Nephron (organoid): Measurements from ENCODE around the gene ACACA.
"Not testable (repeated sequence)": the region's sequence is repeated elsewhere in the genome, so short reads cannot be mapped to it uniquely, and the experiment has no call there.

ENCODE experiments used
- H3K27ac Mint-ChIP-seq, 3 experiments: 2 replicates each; pipeline ENCODE4 v1.8.0; 2020; ENCODE audit warnings: mixed read lengths in 3 of 3, mild to moderate bottlenecking in 2 of 3, moderate library complexity in 1 of 3
- H3K27me3 Mint-ChIP-seq: 2 replicates; pipeline ENCODE4 v1.8.0; 2021; ENCODE audit warnings: low read depth, mild to moderate bottlenecking, moderate library complexity, mixed read lengths
- H3K36me3 Mint-ChIP-seq: 2 replicates; pipeline ENCODE4 v1.8.0; 2020; ENCODE audit warnings: low read depth, mixed read lengths
- H3K4me1 Mint-ChIP-seq: 2 replicates; pipeline ENCODE4 v1.8.0; 2020; ENCODE audit warnings: mixed read lengths
- H3K4me3 Mint-ChIP-seq, 3 experiments: 2 replicates each; pipeline ENCODE4 v1.8.0; 2020; ENCODE audit warnings: mild to moderate bottlenecking in 3 of 3, mixed read lengths in 3 of 3, moderate library complexity in 2 of 3
- H3K9me3 Mint-ChIP-seq: 2 replicates; pipeline ENCODE4 v1.8.0; 2020; ENCODE audit warnings: mixed read lengths
- TF ChIP-seq, protein P1 (sequence below), 3 experiments: fragments of 200-600 bp; sonication (generic); IDR thresholded peaks; one replicate each; pipeline ENCODE4 v1.5.0; 2021; ENCODE audit warnings: antibody characterized with exemption in 3 of 3; ENCODE audit not compliant: unreplicated experiment in 3 of 3

ACACA gene

DNA sequence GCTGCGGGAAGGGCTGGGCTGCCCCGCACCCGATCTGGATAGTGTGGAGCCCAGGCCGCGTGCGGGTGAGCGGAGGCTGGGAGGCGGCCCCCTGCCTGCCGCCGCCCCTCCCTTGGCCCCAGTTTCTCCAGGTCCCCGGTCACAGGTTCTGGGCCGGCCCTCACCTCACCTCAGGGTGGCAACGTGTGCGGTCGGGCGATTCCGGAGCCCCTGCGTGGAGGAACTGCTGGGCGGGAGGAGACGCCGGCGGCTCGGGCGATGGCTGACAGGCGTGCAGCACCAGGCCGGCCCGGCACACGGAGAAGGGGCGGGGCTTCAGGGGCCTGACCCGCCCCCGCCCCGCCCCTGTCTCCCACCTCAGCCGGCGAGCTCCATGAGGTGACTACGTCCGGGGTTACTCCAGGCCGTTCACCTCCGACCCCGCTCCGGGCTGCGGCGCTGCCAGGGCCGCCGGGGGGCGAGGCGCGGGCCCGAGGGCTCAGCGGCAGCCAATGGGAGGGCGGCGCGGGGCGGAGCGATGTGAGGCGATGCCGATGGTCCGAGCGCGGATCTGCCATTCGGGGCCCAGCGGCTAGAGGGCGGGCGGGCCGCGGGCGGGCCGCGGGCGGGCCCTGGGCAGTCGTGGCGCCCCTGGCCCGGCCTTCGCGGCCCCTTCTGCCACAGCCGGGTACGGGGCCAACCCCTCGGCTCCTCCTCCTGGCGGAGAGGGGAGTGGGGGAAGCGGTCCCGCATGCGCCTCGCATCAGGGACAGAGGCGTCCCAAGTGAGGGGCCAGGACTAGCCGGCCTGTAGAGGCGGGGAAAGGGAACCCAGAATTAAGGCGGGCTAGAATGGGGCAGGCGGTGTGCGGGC is 47.6 kb downstream of the ACACA start:
- peak overlapping the region; percentile 93 to 97 (median 97) for H3K27ac Mint-ChIP-seq
- H3K4me3 Mint-ChIP-seq = peak overlapping the region; percentile 94 to 99 (median 97)
- peaks cover 3% of the 10 kb centered on the region for H3K36me3 Mint-ChIP-seq
- H3K27me3 Mint-ChIP-seq = no peaks in the 10 kb centered on the region
- TF ChIP-seq, protein P1, sequence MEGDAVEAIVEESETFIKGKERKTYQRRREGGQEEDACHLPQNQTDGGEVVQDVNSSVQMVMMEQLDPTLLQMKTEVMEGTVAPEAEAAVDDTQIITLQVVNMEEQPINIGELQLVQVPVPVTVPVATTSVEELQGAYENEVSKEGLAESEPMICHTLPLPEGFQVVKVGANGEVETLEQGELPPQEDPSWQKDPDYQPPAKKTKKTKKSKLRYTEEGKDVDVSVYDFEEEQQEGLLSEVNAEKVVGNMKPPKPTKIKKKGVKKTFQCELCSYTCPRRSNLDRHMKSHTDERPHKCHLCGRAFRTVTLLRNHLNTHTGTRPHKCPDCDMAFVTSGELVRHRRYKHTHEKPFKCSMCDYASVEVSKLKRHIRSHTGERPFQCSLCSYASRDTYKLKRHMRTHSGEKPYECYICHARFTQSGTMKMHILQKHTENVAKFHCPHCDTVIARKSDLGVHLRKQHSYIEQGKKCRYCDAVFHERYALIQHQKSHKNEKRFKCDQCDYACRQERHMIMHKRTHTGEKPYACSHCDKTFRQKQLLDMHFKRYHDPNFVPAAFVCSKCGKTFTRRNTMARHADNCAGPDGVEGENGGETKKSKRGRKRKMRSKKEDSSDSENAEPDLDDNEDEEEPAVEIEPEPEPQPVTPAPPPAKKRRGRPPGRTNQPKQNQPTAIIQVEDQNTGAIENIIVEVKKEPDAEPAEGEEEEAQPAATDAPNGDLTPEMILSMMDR (IDR thresholded peaks at IDR 0.05; ENCODE audit: unreplicated experiment in 3 of 3) = peak; percentile 38 to 53 (median 49)
- no peaks in the 10 kb centered on the region for H3K9me3 Mint-ChIP-seq
- peaks cover 24% of the 10 kb centered on the region for H3K4me1 Mint-ChIP-seq

DNA sequence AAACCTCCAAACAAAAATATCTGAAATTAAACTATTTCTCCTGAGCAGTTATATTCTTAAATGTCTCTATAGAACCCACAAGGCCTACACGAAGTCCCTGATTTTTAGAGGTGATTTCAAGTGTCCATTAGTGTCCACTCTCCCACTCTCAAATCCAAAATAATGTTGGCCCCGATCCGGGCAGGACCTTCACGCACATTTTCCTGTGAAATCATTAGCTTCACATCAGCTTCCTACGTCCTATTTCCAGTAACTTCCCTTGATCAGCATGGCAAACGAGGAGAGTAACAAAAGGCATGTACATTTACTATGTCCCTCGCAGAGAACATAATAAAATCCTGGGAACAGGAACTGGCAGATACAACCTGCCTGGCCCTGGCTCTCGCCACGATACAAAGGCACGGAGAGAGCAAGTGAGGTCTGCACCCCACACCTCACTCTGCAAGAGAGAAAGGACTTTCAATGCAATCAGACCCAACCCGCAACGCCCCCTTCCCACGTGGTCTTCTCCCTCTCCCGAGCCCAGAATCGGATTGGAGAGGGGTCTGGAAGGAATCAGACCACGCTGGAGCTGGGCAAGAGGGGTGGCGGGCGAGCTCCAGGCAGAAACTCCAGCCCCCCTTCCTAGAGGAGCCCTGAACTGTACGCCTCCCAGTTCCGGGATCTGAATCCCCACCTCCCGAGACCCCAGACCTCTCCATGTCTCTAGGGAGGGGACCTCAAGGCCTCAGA is 48.4 kb downstream of the ACACA start:
- Mint-ChIP-seq H3K36me3 (peaks cover 3% of the 10 kb centered on the region), H3K9me3 (no peaks in the 10 kb centered on the region), H3K4me3 (peak overlapping the region; percentile 94 to 99 (median 97)), H3K27ac (peak overlapping the region; percentile 93 to 97 (median 97)), H3K4me1 (peaks cover 24% of the 10 kb centered on the region), H3K27me3 (no peaks in the 10 kb centered on the region)
- TF ChIP-seq, protein P1 (IDR thresholded peaks at IDR 0.05; ENCODE audit: unreplicated experiment in 3 of 3) = no peak

DNA sequence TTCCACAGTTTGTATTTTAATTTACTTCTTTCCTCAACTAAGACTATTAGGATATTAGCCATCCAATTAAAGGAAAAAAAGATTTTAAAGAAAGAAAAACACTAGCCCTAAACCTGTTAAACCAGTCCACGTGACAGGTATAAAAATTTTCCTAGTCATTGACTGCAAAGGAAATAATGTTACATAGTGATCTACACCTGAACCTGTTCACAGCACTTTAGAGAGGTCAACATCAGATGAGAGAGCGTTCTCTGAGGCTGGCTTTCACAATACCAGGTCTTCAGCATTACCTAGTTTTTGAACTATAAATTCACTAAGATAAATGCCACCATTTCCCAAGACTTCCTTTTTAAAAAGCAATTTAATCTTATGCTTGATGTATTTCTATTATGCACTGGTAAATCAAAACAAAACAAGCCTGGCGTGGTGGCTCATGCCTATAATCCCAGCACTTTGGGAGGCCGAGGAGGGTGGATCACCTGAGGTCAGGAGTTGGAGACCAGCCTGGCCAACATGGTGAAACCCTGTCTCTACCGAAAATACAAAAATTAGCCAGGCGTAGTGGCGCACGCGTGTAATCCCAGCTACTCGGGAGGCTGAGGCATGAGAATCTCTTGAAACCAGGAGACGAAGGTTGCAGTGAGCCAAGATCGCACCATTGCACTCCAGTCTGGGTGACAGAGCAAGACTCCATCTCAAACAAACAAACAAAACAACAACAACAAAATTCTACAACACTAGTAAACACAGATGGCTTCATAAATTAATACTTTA is 49.7 kb downstream of the ACACA start:
- H3K4me3 Mint-ChIP-seq = peak overlapping the region; percentile 94 to 99 (median 97)
- not testable (repeated sequence) for H3K9me3 Mint-ChIP-seq, H3K27me3 Mint-ChIP-seq
- peaks cover 12% of the 10 kb centered on the region for H3K36me3 Mint-ChIP-seq
- peaks cover 24% of the 10 kb centered on the region for H3K4me1 Mint-ChIP-seq
- H3K27ac Mint-ChIP-seq = peak overlapping the region; percentile 61 to 97 (median 93)

DNA sequence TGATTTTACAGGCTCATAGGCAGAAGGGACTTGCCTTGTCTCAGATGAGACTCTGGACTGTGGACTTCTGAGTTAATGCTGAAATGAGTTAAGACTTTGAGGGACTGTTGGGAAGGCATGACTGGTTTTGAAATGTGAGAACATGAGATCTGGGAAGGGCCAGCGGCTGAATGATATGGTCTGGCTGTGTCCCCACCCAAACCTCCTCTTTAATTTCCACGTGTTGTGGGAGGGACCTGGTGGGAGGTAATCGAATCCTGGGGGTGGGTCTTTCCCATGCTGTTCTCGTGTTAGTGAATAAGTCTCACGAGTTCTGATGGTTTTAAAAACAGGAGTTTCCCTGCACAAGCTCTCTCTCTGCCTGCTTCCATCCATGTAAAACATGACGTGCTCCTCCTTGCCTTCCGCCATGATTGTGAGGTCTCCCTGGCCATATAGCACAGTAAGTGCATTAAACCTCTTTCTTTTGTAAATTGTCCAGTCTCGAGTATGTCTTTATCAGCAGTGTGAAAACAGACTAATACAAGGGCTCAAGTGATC is 59.7 kb downstream of the ACACA start:
- not testable (repeated sequence) for H3K9me3 Mint-ChIP-seq, H3K4me3 Mint-ChIP-seq, H3K27me3 Mint-ChIP-seq, H3K4me1 Mint-ChIP-seq
- peaks cover 34% of the 10 kb centered on the region for H3K36me3 Mint-ChIP-seq
- peak overlapping the region in 1 of 3 experiments; percentile 40 for H3K27ac Mint-ChIP-seq

DNA sequence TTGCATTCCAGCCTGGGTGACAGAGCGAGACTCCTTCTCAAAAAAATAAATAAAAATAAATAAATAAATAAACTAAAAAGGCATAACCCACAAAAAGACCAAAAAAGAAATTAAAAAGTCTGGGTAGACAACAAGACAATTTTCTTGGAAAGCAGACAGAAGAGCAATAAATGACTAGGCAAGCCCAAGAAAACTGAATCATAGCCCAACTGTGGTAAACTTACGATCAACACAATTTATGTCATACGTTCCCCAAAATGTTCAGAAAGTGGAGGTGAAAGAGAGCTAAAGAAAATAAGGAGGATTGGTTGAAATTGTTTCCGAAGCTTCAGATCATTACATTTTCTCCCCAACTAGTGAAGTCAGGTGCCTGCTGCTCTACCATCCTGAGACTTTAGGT is 62.1 kb downstream of the ACACA start:
- Mint-ChIP-seq H3K9me3 (peaks cover 6% of the 10 kb centered on the region), H3K4me1 (no peaks in the 10 kb centered on the region), H3K27me3 (no peaks in the 10 kb centered on the region), H3K36me3 (peaks cover 41% of the 10 kb centered on the region), H3K4me3 (no peak overlapping the region), H3K27ac (no peak overlapping the region)
- TF ChIP-seq, protein P1 (IDR thresholded peaks at IDR 0.05; ENCODE audit: unreplicated experiment in 3 of 3) = no peak

DNA sequence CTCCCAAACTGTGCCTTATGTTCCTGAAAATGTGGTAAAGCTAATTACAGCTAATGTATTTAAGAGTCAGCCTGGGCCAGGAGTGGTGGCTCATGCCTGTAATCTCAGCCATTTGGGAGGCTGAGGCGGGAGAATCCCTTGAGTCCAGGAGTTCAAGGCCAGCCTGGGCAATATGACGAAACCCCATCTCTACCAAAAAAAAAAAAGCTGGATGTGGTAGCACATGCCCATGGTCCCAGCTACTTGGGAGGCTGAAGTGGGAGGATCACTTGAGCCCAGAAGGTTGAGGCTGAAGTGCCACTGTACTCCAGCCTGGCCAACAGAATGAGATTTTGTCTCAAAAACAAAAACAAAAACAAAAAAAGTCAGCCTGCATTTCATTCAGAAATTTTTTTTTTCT is 64.0 kb downstream of the ACACA start:
- no peaks in the 10 kb centered on the region for H3K27me3 Mint-ChIP-seq
- no peaks in the 10 kb centered on the region for H3K4me1 Mint-ChIP-seq
- peaks cover 36% of the 10 kb centered on the region for H3K36me3 Mint-ChIP-seq
- TF ChIP-seq, protein P1 (IDR thresholded peaks at IDR 0.05; ENCODE audit: unreplicated experiment in 3 of 3) = no peak
- peaks cover 6% of the 10 kb centered on the region for H3K9me3 Mint-ChIP-seq
- H3K4me3 Mint-ChIP-seq = no peak overlapping the region
- no peak overlapping the region for H3K27ac Mint-ChIP-seq
